Jurkat, Clone E6-1 (cell line): ENCODE data around the gene GOLGA8B.
"Not testable (repeated sequence)": the region's sequence is repeated elsewhere in the genome, so short reads cannot be mapped to it uniquely, and the experiment has no call there.

Experiments
- DNase-seq: peaks from one replicate; pipeline ENCODE4 v3.0.0-alpha.2; 2011; ENCODE audit warnings: low read depth, low spot score
- H3K4me3 ChIP-seq: 2 replicates; pipeline ENCODE4 v1.5.1; 2011; ENCODE audit warnings: mild to moderate bottlenecking, low read length, control low read depth, moderate library complexity

Gene GOLGA8B

DNA sequence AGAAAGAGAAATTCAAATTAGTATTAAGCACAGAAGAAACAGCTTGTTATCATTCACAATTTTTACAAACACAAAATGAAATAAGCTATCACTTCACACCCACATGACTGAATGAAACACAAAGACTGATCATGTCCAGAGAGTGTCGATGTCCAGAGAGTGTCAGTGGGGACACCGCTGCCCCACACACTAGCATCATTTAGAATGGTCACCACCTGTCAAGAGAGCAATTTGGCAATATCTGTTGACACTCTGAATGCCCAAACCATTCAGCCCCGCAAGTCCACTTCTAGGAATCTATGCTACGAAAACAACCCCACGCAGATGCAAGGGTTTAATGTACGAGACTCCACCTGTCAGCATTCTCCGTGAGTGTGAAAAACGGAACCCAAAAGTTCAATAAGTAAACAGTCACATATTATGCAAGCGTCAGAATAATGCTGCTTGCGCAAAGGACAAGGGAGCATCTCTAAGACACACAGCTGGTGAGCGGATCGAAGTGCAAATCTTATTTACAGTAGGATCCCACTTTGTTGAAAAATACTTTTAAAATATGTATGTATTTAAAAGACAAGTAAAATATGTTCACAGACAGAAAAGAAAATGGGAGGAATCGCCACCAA is 11.3 kb downstream of the GOLGA8B start:
- DNase-seq = not testable (repeated sequence)

DNA sequence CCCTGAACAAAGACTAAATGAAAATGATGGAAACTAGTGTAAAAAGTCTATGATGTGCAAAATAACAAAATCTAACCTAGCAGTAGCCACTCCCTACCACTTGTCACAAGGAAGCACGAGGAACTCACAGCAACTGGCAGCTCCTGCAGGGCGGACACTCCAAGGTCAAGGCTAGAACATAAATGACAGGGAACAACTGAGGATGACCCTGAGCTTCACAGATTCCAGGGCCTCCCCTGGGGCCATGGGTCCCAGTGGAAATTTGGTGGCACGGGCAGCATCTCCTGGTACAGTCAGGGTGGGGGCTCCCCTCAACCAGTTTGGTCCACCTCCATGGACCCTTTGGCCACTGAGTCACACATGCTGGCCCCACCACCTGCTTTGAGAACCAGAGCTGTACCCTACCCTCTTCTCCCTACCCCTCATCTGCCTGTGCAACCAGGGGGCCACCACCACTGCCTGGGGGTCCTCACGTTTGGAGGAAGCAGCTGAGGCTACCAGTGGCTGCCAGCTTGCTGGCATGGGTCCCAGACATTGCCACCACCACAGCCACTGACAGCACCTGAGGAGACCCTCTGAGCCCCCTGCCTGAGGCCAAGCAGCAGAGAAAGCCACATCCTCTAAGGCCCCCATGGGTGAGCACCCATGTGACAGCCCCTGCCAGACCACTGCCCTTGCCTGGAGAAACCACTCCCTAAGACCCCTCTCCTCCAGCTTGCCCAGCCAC is 13.6 kb downstream of the GOLGA8B start:
- DNase-seq, H3K4me3 ChIP-seq: not testable (repeated sequence)

More for the DNA sequence above, 11.3 kb downstream of the GOLGA8B start:
- H3K4me3 ChIP-seq = not testable (repeated sequence)

DNA sequence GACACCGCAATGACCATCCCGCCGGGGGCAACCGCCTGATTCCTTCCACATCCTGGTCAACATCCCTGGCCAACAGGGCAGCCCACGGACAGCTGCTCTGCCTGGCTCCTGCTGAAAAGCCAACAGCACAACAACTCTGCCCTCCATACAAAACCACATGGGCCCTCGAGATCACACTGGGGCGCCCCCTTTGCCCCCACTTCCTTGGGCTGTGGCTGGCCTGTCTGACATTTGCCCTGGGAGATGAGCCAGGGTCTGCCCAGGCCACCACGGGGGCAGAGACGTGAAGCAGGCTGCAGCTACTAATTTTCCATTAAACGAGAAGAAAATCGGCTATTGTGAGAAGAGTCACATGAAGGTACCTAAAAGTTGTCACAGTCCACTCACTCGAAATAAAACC is 16.3 kb downstream of the GOLGA8B start:
- not testable (repeated sequence) for H3K4me3 ChIP-seq, DNase-seq

DNA sequence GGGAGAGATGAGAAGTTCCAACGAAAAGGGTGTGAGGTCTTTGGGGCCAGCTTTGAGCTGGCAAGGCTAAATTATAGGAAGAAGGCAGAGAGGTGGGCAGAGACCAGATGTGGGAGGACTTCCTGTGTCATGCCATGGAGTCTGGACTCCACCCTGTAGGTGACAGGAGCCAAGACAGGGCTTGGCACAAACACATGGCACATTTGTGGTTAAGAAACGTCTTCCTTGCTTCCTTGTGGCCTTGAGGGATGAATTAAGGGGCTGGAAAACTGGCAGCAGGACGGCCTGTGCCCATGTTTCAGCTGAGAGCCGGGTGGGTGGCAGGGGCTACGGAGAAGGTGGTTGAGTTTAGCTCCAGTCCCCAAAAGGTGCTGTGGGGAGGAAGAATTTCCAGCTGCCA is 18.7 kb downstream of the GOLGA8B start:
- not testable (repeated sequence) for DNase-seq, H3K4me3 ChIP-seq

DNA sequence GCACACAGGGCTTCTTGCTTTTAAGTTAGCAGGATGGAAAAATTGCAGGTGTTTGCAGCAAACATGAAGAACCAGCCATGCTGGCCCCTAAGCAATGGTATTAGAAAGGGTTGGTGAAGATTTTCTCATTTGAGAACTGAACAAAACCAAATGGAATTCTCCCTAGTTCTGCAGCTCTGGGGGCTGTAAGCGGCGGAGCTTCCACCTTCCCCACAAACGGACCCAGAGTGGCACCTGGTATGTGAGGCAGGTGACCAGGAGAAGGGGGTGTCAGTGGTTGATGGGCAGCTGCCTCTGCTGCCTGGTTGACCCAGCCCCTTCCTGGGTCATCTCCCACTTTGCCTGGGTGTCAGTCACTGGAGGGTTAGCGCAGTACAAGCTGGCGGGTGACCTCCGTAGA is 22.6 kb downstream of the GOLGA8B start:
- not testable (repeated sequence) for DNase-seq, H3K4me3 ChIP-seq

DNA sequence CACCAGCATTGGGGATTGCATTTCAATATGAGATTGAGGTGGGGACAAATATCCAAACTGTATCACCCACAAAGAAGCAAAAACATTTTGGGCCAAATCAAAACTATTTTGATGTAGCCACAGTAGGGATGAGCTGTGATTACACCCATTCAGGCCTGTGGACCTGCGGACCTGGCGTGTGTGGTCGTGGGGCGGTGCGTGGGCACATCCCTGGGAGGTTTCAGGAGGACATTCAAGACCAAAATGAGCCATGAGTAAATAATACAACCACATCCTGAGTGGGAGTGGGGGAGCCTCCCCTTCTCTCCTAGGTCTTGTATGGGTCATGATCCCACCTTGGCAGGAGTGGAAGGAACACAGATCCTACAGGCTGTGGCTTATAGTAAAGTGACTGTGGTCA is 23.7 kb downstream of the GOLGA8B start:
- not testable (repeated sequence) for DNase-seq, H3K4me3 ChIP-seq

DNA sequence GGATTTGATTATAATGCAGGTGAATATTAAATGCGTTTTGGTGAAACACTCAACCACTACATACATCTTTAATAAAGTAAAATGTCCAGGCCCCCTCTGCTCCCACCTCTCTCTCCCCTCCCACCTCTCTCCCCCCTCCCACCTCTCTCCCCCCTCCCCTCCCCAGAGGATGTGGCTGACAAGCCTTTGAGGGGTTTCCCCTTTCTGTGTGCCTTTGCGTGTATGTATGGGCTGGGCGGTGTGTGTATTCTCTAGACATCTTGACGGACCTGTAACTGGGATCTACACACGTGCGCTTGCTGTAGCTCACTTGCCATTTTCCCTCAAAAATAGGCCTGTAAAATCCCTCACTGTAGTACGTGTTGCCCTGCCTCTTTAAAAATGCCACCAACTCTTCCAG is 28.3 kb downstream of the GOLGA8B start:
- DNase-seq, H3K4me3 ChIP-seq: not testable (repeated sequence)

DNA sequence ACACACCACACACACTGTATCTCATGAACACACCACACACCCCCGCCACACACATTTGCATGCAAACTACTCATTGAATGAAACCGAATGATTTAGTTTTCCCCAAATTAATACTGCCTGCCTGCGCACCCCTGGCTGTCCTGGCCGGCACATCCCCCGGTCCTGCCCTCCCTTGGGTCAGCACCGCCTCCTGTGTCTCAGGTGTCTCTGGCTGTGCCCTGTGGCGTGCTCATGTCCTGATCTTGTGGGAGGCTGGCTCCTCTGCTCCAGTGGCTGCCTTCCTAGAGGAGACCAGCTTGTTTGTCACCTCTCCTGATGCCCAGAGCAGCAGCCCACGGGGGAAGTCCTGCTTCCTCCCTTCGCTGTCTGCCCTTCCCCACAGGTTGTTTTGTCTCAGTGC is 28.7 kb downstream of the GOLGA8B start:
- H3K4me3 ChIP-seq, DNase-seq: not testable (repeated sequence)

DNA sequence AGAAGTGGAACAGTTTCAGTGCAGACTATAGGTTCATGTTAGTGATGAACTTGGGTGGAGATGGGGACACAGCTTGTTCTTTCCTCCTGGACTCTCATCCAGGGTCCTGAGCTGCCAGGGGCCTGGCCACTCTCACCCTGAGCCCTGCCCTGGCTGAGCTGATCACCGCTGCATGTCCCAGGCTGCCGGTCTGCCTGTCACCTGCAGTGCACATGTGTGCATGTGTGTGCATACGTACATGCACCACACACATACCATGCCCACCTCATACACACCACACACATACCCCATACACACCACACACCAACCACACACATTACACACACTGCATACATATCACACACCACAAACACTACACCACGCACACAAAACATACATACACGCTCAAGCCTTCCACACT is 29.3 kb downstream of the GOLGA8B start:
- H3K4me3 ChIP-seq, DNase-seq: not testable (repeated sequence)

DNA sequence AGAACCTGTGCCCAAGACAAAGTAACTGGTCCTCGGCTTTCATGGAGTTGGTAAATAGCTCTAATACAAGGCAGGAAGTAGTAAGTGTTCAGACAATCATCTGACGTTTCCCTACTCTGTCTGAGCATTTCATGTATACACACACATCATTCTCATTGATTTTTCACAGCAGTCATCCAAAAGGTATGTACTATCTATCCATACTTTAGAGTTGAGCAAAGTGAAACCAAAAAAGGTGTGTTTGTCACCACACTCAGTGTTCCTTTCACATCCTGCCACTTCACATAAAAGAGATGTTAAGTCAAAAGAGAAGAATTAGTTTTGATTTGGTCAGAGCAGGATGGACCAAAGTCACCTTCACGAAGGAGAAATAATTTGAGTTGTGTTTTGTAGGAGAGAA is 33.3 kb downstream of the GOLGA8B start:
- H3K4me3 ChIP-seq, DNase-seq: not testable (repeated sequence)

DNA sequence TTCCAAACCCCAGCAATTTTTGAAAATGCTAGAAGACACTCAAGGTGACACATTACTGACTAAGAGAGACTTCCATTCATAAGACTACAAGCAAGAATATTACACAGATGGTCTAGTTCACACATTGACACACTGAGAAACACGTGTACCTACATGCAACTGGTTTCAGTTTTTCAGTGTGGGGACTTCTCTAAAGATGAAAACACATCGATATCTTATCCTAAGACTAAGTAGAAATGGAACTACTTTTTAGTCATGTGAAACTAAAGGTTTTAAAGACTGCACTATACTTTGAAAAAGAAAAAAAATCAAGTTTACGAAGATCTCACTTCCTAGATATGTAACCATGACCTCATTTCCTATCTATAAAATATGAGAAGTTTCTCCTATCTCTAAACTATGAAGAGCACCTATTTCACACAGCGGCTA is 34.1 kb downstream of the GOLGA8B start:
- not testable (repeated sequence) for DNase-seq, H3K4me3 ChIP-seq

DNA sequence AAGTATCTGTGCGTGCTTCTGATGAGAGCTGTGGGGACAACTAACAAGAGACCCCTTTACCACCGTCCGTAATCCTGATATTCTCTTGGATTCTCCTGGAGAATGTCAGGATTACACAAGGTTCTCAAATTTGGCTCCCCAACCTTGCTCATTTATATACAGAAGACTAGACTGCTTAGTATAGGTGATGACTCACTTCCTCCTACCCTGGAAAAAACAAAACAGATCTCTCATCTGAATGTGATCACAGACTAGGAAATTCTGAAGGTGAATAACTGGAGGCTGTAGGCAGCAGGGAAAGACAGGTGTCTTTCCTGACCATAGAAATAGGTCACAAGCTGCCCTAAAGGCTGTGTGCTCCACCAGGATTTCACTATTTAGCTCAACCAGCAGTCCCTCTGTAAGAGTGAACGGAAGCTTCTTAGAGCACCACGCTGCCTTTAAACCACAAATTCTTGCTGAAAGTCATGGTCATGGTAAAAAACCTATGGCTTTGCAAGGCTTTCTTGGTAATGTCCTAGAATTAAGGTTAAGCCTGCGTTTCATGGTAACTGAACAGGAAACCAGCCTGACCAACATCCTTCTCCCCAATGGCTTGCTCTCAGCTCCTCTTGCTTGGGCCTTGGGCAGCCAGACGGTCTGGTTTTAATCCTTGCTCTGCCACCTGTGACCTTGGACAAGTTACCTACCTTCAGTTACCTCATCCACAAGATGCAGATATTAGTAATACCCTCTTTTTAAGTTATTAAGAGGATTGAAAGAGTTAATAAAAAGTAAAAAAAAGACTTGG is 39.4 kb downstream of the GOLGA8B start:
- DNase-seq, H3K4me3 ChIP-seq: not testable (repeated sequence)

DNA sequence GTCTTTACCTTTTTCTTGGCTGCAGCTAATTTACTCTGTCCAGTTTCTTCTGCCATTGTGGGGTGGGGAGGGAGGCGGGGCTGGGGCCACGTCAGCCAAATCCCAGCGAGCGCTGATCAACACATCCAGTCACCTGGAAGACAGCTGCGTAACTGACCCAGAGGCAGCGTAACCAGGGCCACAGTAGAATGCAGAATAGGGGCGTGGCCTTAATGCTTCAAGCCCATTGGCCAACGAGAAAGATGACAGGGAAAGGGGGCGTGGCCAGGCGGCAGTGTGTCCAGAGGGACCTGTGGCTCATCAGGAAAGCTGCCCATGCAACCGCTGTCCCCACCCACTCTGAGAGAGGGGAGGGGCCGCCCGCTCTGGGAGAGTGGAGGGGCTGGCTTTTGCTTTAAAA is 47.6 kb downstream of the GOLGA8B start:
- DNase-seq, H3K4me3 ChIP-seq: not testable (repeated sequence)
